GM21447 (cell line): Measurements from ENCODE around the gene PABPC1L.
A peak's percentile ranks its signal among the peaks of the same experiment; 100 is the strongest.

Source experiments
- ATAC-seq: cut with Tn5 transposase; IDR thresholded peaks from one replicate; pipeline ENCODE4 v1.9.1; 2021; ENCODE audit not compliant: unreplicated experiment

PABPC1L gene

GRCh38 chr20:44966030-44966961 is 56.4 kb downstream of the PABPC1L start, which contains the start of gene STK4:
STK4 (plus strand) TSS chr20:44966512; CDS start chr20:44966569, 57 bp downstream.
- ATAC-seq, result peak; percentile 58

GRCh38 chr20:44967207-44967807 is 57.4 kb downstream of the PABPC1L start:
- peak; percentile 25 for ATAC-seq

GRCh38 chr20:44969300-44969894 is 59.5 kb downstream of the PABPC1L start:
- no peak for ATAC-seq

- ATAC-seq, result no peak
These were observed 60.4 kb downstream of the PABPC1L start for GRCh38 chr20:44970243-44970757.

GRCh38 chr20:44973053-44973452 is 63.2 kb downstream of the PABPC1L start:
- ATAC-seq, result no peak

- no peak for ATAC-seq
These were observed 66.8 kb downstream of the PABPC1L start for GRCh38 chr20:44976698-44977097.

- peak; percentile 82 for ATAC-seq
These were observed 69.3 kb downstream of the PABPC1L start for GRCh38 chr20:44979090-44979621.

GRCh38 chr20:44981736-44982406 is 72.0 kb downstream of the PABPC1L start:
- ATAC-seq, result no peak

GRCh38 chr20:44983093-44983674 is 73.3 kb downstream of the PABPC1L start:
- no peak for ATAC-seq

GRCh38 chr20:44988631-44989171 is 78.8 kb downstream of the PABPC1L start:
- ATAC-seq, result no peak
